IMR-90 (cell line): ENCODE results near the gene GNG12.

ENCODE experiments used
- RFX5 ChIP-seq: IDR thresholded peaks from 2 replicates; pipeline ENCODE4 v1.8.0; 2012; ENCODE audit warnings: low read depth, mild to moderate bottlenecking, low read length, moderate library complexity
- TF ChIP-seq, protein P1 (sequence below): conservative IDR thresholded peaks from 2 replicates; pipeline ENCODE4 v1.5.1; 2012; ENCODE audit warnings: mild to moderate bottlenecking, low read depth, low read length, improper control_type of control experiment

DNA sequence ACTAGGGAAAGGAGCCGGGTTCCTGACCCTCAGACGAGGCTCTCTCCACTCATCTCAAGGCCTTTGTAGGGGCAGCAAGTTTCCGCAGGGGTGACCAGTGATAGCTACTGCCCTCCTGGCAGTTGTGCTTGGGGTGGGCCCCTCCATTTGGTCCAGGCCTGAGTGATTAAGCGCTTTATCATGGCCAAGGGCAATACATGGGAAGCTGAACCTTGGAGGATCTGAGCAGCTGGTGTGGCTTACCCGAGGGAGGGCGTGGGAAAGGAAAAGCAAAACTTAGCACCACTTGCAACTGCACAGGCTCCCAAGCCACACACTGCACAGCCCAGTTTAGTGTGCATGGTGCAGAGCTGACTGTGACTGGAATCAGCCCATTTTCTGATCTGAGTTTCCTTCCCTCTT lies 100.5 kb downstream of the GNG12 start:
- no peak for TF ChIP-seq RFX5
- TF ChIP-seq, protein P1, sequence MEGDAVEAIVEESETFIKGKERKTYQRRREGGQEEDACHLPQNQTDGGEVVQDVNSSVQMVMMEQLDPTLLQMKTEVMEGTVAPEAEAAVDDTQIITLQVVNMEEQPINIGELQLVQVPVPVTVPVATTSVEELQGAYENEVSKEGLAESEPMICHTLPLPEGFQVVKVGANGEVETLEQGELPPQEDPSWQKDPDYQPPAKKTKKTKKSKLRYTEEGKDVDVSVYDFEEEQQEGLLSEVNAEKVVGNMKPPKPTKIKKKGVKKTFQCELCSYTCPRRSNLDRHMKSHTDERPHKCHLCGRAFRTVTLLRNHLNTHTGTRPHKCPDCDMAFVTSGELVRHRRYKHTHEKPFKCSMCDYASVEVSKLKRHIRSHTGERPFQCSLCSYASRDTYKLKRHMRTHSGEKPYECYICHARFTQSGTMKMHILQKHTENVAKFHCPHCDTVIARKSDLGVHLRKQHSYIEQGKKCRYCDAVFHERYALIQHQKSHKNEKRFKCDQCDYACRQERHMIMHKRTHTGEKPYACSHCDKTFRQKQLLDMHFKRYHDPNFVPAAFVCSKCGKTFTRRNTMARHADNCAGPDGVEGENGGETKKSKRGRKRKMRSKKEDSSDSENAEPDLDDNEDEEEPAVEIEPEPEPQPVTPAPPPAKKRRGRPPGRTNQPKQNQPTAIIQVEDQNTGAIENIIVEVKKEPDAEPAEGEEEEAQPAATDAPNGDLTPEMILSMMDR: no peak
